UCSD-AML1 (cell line): Measurements from ENCODE around the gene PAAF1.
A peak's percentile ranks its signal among the peaks of the same experiment; 100 is the strongest.

ENCODE experiments used
- DNase-seq: peaks from one replicate; lab custom pipeline; 2025; ENCODE audit not compliant: unreplicated experiment; lab: John Stamatoyannopoulos, UW

PAAF1 gene

DNA sequence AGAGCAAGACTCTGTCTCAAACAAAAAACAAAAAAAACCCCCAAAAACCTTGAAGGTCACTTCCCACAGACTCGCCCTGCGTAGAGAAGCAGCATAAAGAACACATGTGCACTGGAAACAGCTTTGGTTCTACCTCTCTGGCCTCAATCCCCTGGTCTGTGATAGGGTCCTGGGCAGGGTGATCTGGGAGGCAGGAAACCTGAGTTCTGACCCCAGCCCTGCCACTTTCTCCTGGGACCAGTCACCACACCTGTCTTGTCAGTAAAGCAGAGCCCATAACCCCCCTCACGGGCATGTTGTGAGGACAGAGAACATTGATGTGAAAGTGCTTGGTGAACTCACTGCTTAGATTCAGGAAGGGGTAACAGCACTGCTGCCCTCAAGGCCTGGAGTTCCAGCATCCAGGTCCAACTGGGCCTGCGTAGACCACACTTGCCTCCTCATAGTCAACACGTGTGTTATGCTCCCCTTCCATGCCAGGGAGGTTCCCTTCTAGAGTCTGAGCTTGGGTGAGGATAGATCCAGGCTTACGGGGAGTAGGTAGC is 94.4 kb downstream of the PAAF1 start:
- DNase-seq, result no peak

DNA sequence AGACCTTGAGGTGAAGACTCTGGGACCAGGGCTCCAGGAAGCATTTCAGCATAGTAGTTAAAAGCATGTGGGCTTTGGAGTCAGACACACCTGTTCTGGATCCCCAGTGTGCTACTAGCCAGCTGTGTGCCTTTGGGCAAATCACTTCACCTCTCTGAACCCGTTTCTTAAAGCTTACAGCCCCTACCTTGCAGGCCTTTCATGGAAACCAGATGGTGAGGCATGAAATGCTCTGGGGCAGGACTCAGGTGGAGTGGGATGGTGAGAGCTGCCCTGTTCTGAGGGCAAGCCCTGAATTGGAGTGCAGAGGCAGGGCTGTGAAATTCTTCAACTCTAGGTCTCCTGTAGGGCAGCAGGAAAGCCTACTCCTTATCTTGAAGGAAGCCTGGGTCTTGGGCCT is 95.4 kb downstream of the PAAF1 start:
- DNase-seq, result no peak

DNA sequence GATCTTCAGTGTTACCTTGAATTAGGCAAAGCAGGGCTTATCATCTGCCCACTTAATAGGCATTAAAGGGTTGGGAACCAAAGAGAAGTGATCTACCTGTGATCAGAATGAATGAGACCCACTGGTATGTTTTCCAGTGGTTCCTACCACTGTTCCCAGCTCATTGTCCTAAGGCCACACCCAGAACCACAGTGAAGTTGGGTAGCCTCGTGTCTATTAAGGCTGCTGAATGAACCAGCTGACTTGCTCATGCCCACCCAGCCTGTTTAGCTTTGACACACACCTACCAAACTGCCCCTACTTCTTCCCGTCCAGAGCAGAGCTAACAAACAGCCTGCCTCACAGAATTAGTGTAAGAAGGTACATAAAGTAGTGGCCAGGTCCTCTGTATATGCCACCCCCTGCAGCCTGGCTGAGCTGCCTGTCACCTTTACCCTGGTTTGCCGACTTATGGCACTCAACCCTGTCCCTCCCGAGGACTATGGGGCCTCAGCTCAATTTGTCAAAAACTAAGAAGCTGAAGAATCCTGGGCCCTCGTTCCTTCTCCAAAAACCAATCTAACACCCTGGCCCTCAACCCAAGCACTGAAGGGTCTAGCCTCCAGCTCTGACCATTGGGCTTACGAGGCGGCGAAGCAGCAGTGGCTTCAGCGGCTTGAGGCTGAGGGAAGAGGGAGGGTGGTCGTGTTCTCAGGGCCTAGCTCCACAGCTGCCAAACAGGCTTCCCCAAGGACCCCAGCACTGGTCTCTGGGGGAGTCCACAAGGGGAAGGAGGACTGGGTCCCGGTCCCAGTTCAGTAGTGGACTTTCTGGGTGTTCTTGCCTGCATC is 96.0 kb downstream of the PAAF1 start:
- no peak for DNase-seq

DNA sequence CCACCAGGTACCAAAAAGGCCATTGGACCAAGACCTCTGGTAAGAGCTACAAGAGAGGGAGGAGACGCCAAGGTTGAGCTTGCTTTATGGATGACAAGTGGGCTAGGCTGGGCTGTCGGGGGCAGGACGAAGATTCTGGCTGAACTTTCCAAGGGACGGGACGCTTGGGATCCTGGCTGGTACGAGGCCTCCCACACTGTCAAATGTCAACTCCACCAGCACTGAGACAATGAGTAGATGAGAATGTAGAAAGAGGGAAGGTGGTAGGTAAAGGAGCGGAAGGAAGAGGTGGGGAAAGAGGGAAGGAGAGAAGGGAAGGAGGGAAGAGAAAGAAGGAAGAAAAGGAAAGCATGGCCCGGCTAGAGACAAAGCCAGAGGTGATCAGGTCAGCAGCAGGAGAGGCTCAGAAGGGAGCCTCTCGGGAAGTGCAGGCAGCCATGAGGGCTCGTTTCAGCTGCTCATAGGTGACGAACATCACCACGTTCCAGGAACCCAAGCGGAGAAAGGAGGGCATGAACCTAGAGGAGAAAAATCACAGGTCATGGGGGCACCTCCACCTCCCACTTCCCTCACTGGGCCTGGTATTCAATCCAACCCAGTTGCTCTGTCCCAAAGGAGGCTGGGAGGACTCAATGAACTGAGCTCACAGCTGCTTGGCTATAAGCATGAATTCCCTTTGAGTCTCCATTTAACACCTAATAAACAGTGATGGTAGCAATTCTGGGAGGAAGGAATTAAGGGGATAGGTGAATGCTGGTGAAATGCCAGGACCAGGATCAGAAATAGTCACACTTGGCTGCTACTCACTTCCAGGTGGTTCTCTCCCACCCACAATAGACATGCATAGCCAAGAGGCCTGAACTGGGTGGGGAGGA is 98.0 kb downstream of the PAAF1 start:
- no peak for DNase-seq

DNA sequence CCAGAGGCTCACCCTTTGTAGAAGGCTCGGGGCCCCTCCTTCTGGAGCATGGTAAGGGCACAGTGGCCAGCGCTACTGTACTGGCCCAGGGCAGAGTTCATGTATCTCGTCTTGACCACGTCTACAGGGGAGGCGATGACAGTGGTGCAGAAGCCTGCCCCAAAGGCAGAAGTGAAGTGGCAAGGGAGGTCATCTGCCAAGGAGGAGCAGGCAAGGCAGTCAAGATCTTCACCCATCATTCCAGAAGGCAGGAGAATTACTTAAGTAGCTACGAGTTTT is 98.6 kb downstream of the PAAF1 start:
- no peak for DNase-seq

DNA sequence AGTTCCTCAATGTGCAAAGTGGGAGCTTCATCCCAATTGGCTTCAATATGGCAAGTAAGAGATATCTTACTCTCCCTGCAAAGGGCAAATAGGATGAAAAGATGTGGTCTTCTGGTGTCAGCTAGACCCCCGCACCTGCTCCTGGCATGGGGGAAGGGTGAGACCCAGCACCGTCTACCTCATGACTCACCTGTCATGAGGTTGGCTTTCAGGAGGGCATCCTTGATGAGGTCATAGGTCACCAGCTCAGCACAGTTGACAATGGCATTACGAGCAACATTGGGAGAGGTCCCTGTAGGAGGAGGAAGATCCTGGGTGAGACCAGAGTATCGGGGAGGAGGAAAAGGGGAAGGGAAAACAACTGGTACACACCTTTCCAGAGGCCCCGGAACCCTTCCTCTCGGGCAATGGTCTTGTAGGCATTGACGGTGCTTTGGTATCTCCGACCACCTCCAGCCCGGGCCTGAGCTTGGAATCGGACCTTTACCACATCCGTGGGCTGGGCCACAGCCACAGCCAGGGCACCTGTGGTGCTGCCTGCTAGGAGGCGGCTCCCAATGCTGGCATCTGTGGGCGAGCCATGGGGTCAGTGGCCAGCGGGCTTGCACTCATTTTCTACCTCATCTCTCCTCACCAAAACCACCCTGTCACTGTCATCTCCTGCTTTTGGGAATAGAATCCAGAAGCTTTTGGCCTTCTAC is 99.8 kb downstream of the PAAF1 start:
- DNase-seq, result no peak

DNA sequence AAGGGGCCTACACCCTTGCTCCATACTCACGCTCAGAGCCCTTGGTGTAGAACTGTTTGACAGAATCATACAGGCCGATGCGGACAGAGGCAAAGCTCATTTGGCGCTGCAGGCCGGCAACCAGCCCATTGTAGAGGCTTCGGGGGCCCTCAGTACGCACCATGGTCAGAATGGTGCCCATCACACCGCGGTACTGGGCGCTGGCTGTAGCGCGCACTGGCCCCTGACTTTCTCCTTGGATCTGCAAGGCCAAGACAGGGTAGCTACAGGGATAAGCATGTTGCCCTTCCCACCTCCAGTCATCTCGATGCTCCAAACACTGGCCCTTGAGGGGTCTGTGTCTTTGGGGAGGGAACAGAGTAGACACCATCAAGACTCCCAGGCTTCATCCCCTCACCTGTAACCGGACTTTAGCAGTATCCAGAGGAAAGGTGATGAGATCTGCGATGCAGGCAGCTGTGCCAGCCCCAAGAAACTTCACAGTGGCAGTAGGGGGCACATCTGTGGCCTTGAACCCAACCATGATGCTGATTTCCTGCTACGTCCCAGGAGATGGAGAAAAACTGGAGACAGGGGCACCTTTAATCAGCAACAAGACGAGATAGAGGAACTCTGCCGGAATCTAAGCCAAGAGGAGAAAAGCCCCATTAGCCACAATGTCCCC is 101.2 kb downstream of the PAAF1 start:
- no peak for DNase-seq

DNA sequence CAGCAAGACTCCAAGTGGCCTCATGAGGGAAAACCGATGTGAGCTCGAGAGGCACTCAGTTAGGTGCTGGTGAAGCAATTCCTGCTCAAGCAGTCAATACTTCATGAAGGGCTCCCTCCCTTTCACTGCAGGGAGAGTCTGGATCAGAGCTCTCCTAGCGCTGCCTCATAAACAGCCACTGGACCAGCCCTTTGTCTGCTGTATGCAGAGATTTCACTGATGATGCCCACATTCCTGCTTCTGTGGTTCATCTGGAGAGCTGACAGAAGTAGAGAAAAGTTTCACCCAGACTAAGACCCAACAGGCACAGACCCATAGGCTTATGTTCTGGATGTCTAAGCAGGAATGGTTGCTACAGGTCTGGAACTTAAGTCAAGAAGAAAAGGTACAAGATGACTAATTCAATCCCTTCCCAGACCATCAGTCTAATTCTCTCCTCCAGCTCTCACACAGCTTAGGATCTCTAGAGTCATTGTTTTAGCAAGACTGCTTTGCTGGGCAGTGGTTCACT is 101.8 kb downstream of the PAAF1 start:
- DNase-seq, result no peak

DNA sequence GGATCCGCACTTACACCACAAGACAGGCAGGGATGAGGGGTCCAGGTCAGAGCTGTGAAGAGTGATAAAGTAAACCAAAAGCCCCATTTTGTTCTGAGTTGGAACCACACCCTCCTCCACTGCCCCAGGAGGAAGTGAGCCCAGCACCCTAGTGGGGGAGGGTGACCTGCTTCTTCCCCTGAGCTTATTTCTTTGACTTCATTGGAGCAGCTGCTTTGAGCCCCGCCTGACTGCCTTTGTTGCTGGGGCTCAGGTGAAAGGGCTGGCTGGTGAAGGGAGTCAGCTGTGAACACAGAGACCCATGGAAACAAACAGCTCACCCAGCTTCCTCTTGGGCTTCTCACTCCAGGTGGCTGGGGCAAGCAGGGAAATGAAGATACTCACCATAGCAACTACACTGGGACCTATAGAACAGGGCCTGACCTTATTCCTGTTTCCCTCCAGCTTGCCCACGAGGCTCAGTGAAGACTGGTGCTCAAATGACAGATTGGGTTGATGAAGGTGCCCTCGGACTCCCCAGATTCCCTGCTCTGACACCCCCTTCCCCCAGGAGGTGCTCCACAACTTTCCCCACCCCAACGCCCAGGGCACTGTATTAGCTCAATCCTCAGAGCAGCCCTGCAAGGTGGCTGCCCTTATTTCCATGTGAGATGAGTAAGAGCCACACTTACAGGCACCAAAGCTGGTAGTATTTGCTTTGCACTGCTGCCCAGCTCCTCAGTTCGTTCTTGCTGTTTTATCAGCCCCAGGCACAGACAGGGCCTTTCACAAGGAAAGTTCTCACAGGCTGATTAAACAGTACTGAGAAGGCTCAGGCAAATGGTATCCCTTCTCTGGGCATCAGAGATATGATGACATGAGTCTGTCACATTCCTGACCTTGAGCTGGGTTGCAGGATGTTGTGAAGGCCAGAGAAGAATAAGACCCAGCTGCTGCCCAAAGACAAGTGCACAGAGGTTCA is 103.5 kb downstream of the PAAF1 start:
- DNase-seq, result peak; percentile 57
